WTC11 (cell line): Measurements from ENCODE around the gene DDX39A.

Experiments
- CBFB ChIP-seq: sonication (generic); formaldehyde crosslinking; IDR thresholded peaks from 2 replicates; pipeline ENCODE4 v1.8.1; 2022; ENCODE audit warnings: mild to moderate bottlenecking, low read depth, missing genetic modification reagents
- ELF4 ChIP-seq: sonication (generic); formaldehyde crosslinking; IDR thresholded peaks from 2 replicates; pipeline ENCODE4 v1.8.1; 2022; ENCODE audit warnings: low read depth, mild to moderate bottlenecking, moderate library complexity, missing genetic modification reagents
- JUN ChIP-seq: sonication (generic); formaldehyde crosslinking; IDR thresholded peaks from 2 replicates; pipeline ENCODE4 v1.8.0; 2023; ENCODE audit warnings: mild to moderate bottlenecking, missing genetic modification reagents
- NFE2L1 ChIP-seq: sonication (generic); formaldehyde crosslinking; IDR thresholded peaks from 2 replicates; pipeline ENCODE4 v1.8.1; 2023; ENCODE audit warnings: missing genetic modification reagents
- NFYB ChIP-seq: sonication (generic); formaldehyde crosslinking; conservative IDR thresholded peaks from 2 replicates; pipeline ENCODE4 v1.8.0; 2022; ENCODE audit warnings: low read depth, missing genetic modification reagents
- TEAD1 ChIP-seq: sonication (generic); formaldehyde crosslinking; IDR thresholded peaks from 2 replicates; pipeline ENCODE4 v1.8.0; 2022; ENCODE audit warnings: mild to moderate bottlenecking, missing genetic modification reagents
- USF1 ChIP-seq: sonication (generic); formaldehyde crosslinking; IDR thresholded peaks from 2 replicates; pipeline ENCODE4 v1.8.0; 2022; ENCODE audit warnings: mild to moderate bottlenecking, missing genetic modification reagents
- TF ChIP-seq, protein P1 (sequence below): sonication (generic); formaldehyde crosslinking; conservative IDR thresholded peaks from 2 replicates; pipeline ENCODE4 v1.8.1; 2022; ENCODE audit warnings: mild to moderate bottlenecking, missing genetic modification reagents
- TF ChIP-seq, protein P2 (sequence below): fragments of 200-600 bp; IDR thresholded peaks from 2 replicates; pipeline ENCODE4 v1.8.0; 2022; ENCODE audit warnings: antibody characterized with exemption
- TF ChIP-seq, protein P3 (sequence below): sonication (generic); formaldehyde crosslinking; IDR thresholded peaks from 2 replicates; pipeline ENCODE4 v1.8.1; 2023; ENCODE audit warnings: mild to moderate bottlenecking, missing genetic modification reagents
- TF ChIP-seq, protein P4 (sequence below): sonication (generic); formaldehyde crosslinking; IDR thresholded peaks from 2 replicates; pipeline ENCODE4 v1.8.0; 2023; ENCODE audit warnings: missing genetic modification reagents

GRCh38 chr19:14361824-14362223 is 57.3 kb downstream of the DDX39A start:
- TF ChIP-seq, protein P1, sequence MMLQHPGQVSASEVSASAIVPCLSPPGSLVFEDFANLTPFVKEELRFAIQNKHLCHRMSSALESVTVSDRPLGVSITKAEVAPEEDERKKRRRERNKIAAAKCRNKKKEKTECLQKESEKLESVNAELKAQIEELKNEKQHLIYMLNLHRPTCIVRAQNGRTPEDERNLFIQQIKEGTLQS (CRISPR knock-in tag), result no peak
- TF ChIP-seq NFE2L1 (CRISPR knock-in tag), result no peak
- no peak for TF ChIP-seq JUN (CRISPR knock-in tag)
- TF ChIP-seq, protein P2, sequence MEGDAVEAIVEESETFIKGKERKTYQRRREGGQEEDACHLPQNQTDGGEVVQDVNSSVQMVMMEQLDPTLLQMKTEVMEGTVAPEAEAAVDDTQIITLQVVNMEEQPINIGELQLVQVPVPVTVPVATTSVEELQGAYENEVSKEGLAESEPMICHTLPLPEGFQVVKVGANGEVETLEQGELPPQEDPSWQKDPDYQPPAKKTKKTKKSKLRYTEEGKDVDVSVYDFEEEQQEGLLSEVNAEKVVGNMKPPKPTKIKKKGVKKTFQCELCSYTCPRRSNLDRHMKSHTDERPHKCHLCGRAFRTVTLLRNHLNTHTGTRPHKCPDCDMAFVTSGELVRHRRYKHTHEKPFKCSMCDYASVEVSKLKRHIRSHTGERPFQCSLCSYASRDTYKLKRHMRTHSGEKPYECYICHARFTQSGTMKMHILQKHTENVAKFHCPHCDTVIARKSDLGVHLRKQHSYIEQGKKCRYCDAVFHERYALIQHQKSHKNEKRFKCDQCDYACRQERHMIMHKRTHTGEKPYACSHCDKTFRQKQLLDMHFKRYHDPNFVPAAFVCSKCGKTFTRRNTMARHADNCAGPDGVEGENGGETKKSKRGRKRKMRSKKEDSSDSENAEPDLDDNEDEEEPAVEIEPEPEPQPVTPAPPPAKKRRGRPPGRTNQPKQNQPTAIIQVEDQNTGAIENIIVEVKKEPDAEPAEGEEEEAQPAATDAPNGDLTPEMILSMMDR, result no peak
- no peak for TF ChIP-seq ELF4 (CRISPR knock-in tag)
- no peak for TF ChIP-seq TEAD1 (CRISPR knock-in tag)
- no peak for TF ChIP-seq USF1 (CRISPR knock-in tag)
- no peak for TF ChIP-seq CBFB (CRISPR knock-in tag)
- TF ChIP-seq, protein P3, sequence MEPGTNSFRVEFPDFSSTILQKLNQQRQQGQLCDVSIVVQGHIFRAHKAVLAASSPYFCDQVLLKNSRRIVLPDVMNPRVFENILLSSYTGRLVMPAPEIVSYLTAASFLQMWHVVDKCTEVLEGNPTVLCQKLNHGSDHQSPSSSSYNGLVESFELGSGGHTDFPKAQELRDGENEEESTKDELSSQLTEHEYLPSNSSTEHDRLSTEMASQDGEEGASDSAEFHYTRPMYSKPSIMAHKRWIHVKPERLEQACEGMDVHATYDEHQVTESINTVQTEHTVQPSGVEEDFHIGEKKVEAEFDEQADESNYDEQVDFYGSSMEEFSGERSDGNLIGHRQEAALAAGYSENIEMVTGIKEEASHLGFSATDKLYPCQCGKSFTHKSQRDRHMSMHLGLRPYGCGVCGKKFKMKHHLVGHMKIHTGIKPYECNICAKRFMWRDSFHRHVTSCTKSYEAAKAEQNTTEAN (CRISPR knock-in tag), result no peak
- no peak for TF ChIP-seq NFYB (CRISPR knock-in tag)
- TF ChIP-seq, protein P4, sequence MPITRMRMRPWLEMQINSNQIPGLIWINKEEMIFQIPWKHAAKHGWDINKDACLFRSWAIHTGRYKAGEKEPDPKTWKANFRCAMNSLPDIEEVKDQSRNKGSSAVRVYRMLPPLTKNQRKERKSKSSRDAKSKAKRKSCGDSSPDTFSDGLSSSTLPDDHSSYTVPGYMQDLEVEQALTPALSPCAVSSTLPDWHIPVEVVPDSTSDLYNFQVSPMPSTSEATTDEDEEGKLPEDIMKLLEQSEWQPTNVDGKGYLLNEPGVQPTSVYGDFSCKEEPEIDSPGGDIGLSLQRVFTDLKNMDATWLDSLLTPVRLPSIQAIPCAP (CRISPR knock-in tag), result no peak
